HepG2 (cell line): Measurements from ENCODE around the gene SGPP2. TPM values are rescaled to one million over a fixed set of nuclear protein-coding genes. Genes with fewer than 3 reads are reported as not detected.

Experiments
- ATAC-seq: fragments of 200-7000 bp; cut with Tn5 transposase; 3 replicates; pipeline ENCODE4 v1.9.1; 2020; ENCODE audit warnings: mild to moderate bottlenecking, moderate library complexity
- BruUV-seq: library from RNA; stranded (reverse); fragments of 400-500 nt; replicated peaks from 2 replicates; lab custom pipeline; 2021; lab: Mats Ljungman, UMichigan
- CTCF ChIA-PET: fragments of 300-600 bp; formaldehyde crosslinking; extraction: SDS; loops from one replicate; lab custom pipeline; 2021; ENCODE audit warnings: low total read pairs, inconsistent platforms, low intra/inter-chr PET ratio; lab: Yijun Ruan, JAX
- POLR2A ChIA-PET: fragments of 350-600 bp; sonication (Branson Sonifier 250); formaldehyde crosslinking; loops from one replicate; lab custom pipeline; 2020; ENCODE audit warnings: antibody characterized with exemption, inconsistent platforms; lab: Yijun Ruan, JAX
- DNase-seq: peaks from one replicate; pipeline ENCODE4 v3.0.0-alpha.2; 2015; ENCODE audit warnings: low spot score
- FAIRE-seq: peaks from 3 replicates; lab custom pipeline; 2011; peaks lifted over from hg19 to GRCh38; lab: Jason Lieb, UNC
- H2AFZ ChIP-seq: one replicate; pipeline ENCODE4 v1.6.1; 2011; ENCODE audit warnings: low read length, inconsistent platforms
- H3K27ac ChIP-seq: fragments of 300-600 bp; 3 replicates; pipeline ENCODE4 v1.8.0; 2011; ENCODE audit warnings: mixed run types, mild to moderate bottlenecking, mixed read lengths, low read length, inconsistent platforms; ENCODE audit not compliant: insufficient read depth; ENCODE audit errors: extremely low read length
- H3K27me3 ChIP-seq, 2 experiments: fragments of 200-600 bp in 1 of 2; 2 replicates in 1 of 2; 3 replicates in 1 of 2; pipeline versions ENCODE4 v1.6.0 to v1.8.0; 2011; ENCODE audit warnings: low read length in 2 of 2, mild to moderate bottlenecking in 2 of 2, moderate library complexity in 2 of 2, inconsistent platforms in 1 of 2; ENCODE audit not compliant: insufficient read depth in 2 of 2, control insufficient read depth in 1 of 2
- H3K36me3 ChIP-seq, 2 experiments: fragments of 200-600 bp in 1 of 2; replicated peaks in 1 of 2; 2 replicates in 1 of 2; 3 replicates in 1 of 2; pipeline versions ENCODE4 v1.5.1 to v1.8.0; 2011; ENCODE audit warnings: low read length in 2 of 2, inconsistent platforms in 1 of 2; ENCODE audit not compliant: insufficient read depth in 2 of 2, control insufficient read depth in 1 of 2
- H3K4me1 ChIP-seq: 2 replicates; pipeline ENCODE4 v1.5.1; 2012; ENCODE audit warnings: low read length, inconsistent platforms; ENCODE audit not compliant: insufficient read depth
- H3K4me2 ChIP-seq: 2 replicates; pipeline ENCODE4 v1.6.0; 2011; ENCODE audit warnings: low read depth, low read length, inconsistent platforms
- H3K4me3 ChIP-seq, 3 experiments: fragments of 200-600 bp in 1 of 3; sonication (generic), shearing (Covaris generic) in 1 of 3; replicated peaks in 1 of 3; 2 replicates each; pipeline ENCODE4 v1.5.1; 2011 to 2016; ENCODE audit warnings: low read length in 3 of 3, inconsistent platforms in 2 of 3, low read depth in 2 of 3, mild to moderate bottlenecking in 2 of 3, control low read depth in 1 of 3, mixed read lengths in 1 of 3; ENCODE audit not compliant: insufficient read depth in 1 of 3
- H3K79me2 ChIP-seq: one replicate; pipeline ENCODE4 v1.6.1; 2011; ENCODE audit warnings: low read length, inconsistent platforms; ENCODE audit not compliant: insufficient read depth
- H3K9ac ChIP-seq: 2 replicates; pipeline ENCODE4 v1.6.0; 2011; ENCODE audit warnings: mild to moderate bottlenecking, low read depth, low read length, inconsistent platforms; ENCODE audit not compliant: insufficient read depth
- H3K9me3 ChIP-seq: 2 replicates; pipeline ENCODE4 v1.5.1; 2012; ENCODE audit warnings: mild to moderate bottlenecking, low read length
- H4K20me1 ChIP-seq: 2 replicates; pipeline ENCODE4 v1.6.0; 2011; ENCODE audit warnings: inconsistent platforms, mild to moderate bottlenecking, low read length, moderate library complexity; ENCODE audit not compliant: insufficient read depth
- FOXJ3 ChIP-seq: sonication (generic); formaldehyde crosslinking; IDR thresholded peaks from 2 replicates; pipeline ENCODE4 v1.4.0; 2020; ENCODE audit warnings: missing genetic modification reagents, mild to moderate bottlenecking, borderline replicate concordance
- GPBP1L1 ChIP-seq: sonication (generic); formaldehyde crosslinking; IDR thresholded peaks from 2 replicates; pipeline ENCODE4 v1.5.0; 2020; ENCODE audit warnings: mild to moderate bottlenecking, missing genetic modification reagents
- HNF4A ChIP-seq: sonication (generic); formaldehyde crosslinking; IDR thresholded peaks from 2 replicates; pipeline ENCODE4 v1.4.0; 2020; ENCODE audit warnings: missing genetic modification reagents
- HNRNPK ChIP-seq: fragments of 200-400 bp; formaldehyde crosslinking; IDR thresholded peaks from 2 replicates; pipeline ENCODE4 v1.6.1; 2018; ENCODE audit warnings: low read length, low read depth, moderate library complexity, mild to moderate bottlenecking; ENCODE audit not compliant: poor library complexity, severe bottlenecking
- NR1H2 ChIP-seq: sonication (generic); formaldehyde crosslinking; IDR thresholded peaks from 2 replicates; pipeline ENCODE4 v1.8.1; 2022; ENCODE audit warnings: low read depth, missing genetic modification reagents, borderline replicate concordance
- NR2F1 ChIP-seq, 2 experiments: fragments of 450-650 bp in 1 of 2; formaldehyde crosslinking in 1 of 2; IDR thresholded peaks; 2 replicates each; pipeline versions ENCODE4 v1.5.0 to v1.6.1; 2016 to 2020; ENCODE audit warnings: mild to moderate bottlenecking in 1 of 2, missing compliant biosample characterization in 1 of 2, missing genetic modification reagents in 1 of 2, moderate library complexity in 1 of 2
- PHF5A ChIP-seq: IDR thresholded peaks from one replicate; pipeline ENCODE4 v1.6.1; 2018; ENCODE audit warnings: low read depth, missing genetic modification reagents; ENCODE audit not compliant: unreplicated experiment
- RARA ChIP-seq: IDR thresholded peaks from 2 replicates; pipeline ENCODE4 v1.6.1; 2016; ENCODE audit warnings: missing genetic modification reagents, missing compliant biosample characterization
- SOX13 ChIP-seq, 3 experiments: fragments of 450-650 bp in 1 of 3; sonication (generic) in 1 of 3; formaldehyde crosslinking in 1 of 3; IDR thresholded peaks in 2 of 3; conservative IDR thresholded peaks in 1 of 3; 2 replicates each; pipeline versions ENCODE4 v1.5.0 to v1.6.1; 2016 to 2020; ENCODE audit warnings: antibody characterized with exemption in 1 of 3, mild to moderate bottlenecking in 1 of 3, missing compliant biosample characterization in 1 of 3, missing genetic modification reagents in 1 of 3, moderate library complexity in 1 of 3
- SUZ12 ChIP-seq: fragments of 150-350 bp; IDR thresholded peaks from 2 replicates; pipeline ENCODE4 v1.6.1; 2014; ENCODE audit warnings: low read depth, low read length
- TBX3 ChIP-seq: fragments of 450-650 bp; IDR thresholded peaks from 2 replicates; pipeline ENCODE4 v1.6.1; 2017; ENCODE audit warnings: antibody characterized with exemption, mild to moderate bottlenecking, inconsistent platforms, borderline replicate concordance
- ZFP82 ChIP-seq: sonication (generic); formaldehyde crosslinking; IDR thresholded peaks from 2 replicates; pipeline ENCODE4 v1.5.1; 2020; ENCODE audit warnings: mild to moderate bottlenecking, missing genetic modification reagents, borderline replicate concordance
- ZNF282 ChIP-seq: fragments of 450-650 bp; IDR thresholded peaks from 2 replicates; pipeline ENCODE4 v1.6.1; 2018; ENCODE audit not compliant: partially characterized antibody
- ZNF674 ChIP-seq: sonication (generic); formaldehyde crosslinking; IDR thresholded peaks from 2 replicates; pipeline ENCODE4 v1.5.0; 2020; ENCODE audit warnings: low read depth, mild to moderate bottlenecking, missing genetic modification reagents
- WGBS: methylation state at CpG from one replicate; pipeline ENCODE4 v1.1.6; 2017; ENCODE audit warnings: low lambda C conversion rate; 5-methylcytosine and 5-hydroxymethylcytosine counted together
- in situ Hi-C: cut with HindIII; loops from 2 replicates; pipeline ENCODE4 v1.10.0; 2017; ENCODE audit warnings: low pct_unique_long_range_greater_than_20kb; ENCODE audit not compliant: extremely low pct_ligation_motif_present
- intact Hi-C: fragments of 100-400 bp; cut with micrococcal nuclease; formaldehyde crosslinking; loops from one replicate; pipeline ENCODE4 v1.10.0; 2022; ENCODE audit not compliant: unreplicated experiment
- polyA plus RNA-seq, 8 experiments: library from polyadenylated mRNA; depleted of rRNA in 3 of 8; stranded (reverse) in 7 of 8; unstranded in 1 of 8; fragments of >200 nt; fragmentation: Illumina TruSeq in 4 of 8; extraction: Trizol in 4 of 8; gene quantifications; 2 replicates each; pipeline versions ENCODE4 v1.2.1 to v1.2.3, GENCODE V29; 2011 to 2016; ENCODE audit warnings: low read depth in 4 of 8, missing spikeins in 1 of 8, mixed read lengths in 1 of 8; ENCODE audit not compliant: insufficient read depth in 1 of 8
- total RNA-seq, 5 experiments: library from RNA; depleted of rRNA; stranded (reverse); fragments of >200 nt; fragmentation: Illumina TruSeq; extraction: Trizol; gene quantifications; 2 replicates each; pipeline ENCODE4 v1.2.3, GENCODE V29; 2016; ENCODE audit warnings: low read depth in 1 of 5
- TF ChIP-seq, protein P1 (sequence below): sonication (generic); formaldehyde crosslinking; IDR thresholded peaks from 2 replicates; pipeline ENCODE4 v1.4.0; 2020; ENCODE audit warnings: mild to moderate bottlenecking, missing genetic modification reagents, borderline replicate concordance
- TF ChIP-seq, protein P2 (sequence below): sonication (generic); formaldehyde crosslinking; IDR thresholded peaks from 2 replicates; pipeline ENCODE4 v1.4.0; 2020; ENCODE audit warnings: missing genetic modification reagents
- TF ChIP-seq, protein P3 (sequence below): sonication (generic); formaldehyde crosslinking; IDR thresholded peaks from 2 replicates; pipeline ENCODE4 v1.4.0; 2020; ENCODE audit warnings: missing genetic modification reagents
- TF ChIP-seq, protein P4 (sequence below): sonication (generic); formaldehyde crosslinking; IDR thresholded peaks from 2 replicates; pipeline ENCODE4 v1.5.0; 2020; ENCODE audit warnings: mild to moderate bottlenecking, missing genetic modification reagents, moderate library complexity

The SGPP2 gene
- total and polyA plus RNA-seq, 2 of the 13 experiments (the other 11 are each of a cell fraction or from before 2014, with no cell fraction given): not detected

GRCh38 chr2:222535477-222535876 lies 111.1 kb downstream of the SGPP2 start:
- DNase-seq: no peak
- H3K4me1 ChIP-seq: no peaks in the 10 kb centered on the region
- no peaks in the 10 kb centered on the region for H3K9me3 ChIP-seq
- H3K4me2 ChIP-seq: no peak overlapping the region
- FAIRE-seq: no peak
- H3K4me3 ChIP-seq: no peak overlapping the region
- peaks cover 0 to 7% of the 10 kb centered on the region in 2 experiments; a peak in 2 of 5 replicates for H3K27me3 ChIP-seq
- no peaks in the 10 kb centered on the region for H3K36me3 ChIP-seq
- in situ Hi-C loops: no loop called here
- H3K27ac ChIP-seq: no peak overlapping the region
- H2AFZ ChIP-seq: no peak overlapping the region
- WGBS: 37% methylated on average over 5 of the region's 6 CpGs
- ATAC-seq: no peak
- no peaks in the 10 kb centered on the region for H3K79me2 ChIP-seq
- no peak for TF ChIP-seq FOXJ3 (CRISPR knock-in tag)
- no peak for TF ChIP-seq NR2F1 (CRISPR knock-in tag; IDR thresholded peaks at IDR 0.05)
- TF ChIP-seq, protein P1, sequence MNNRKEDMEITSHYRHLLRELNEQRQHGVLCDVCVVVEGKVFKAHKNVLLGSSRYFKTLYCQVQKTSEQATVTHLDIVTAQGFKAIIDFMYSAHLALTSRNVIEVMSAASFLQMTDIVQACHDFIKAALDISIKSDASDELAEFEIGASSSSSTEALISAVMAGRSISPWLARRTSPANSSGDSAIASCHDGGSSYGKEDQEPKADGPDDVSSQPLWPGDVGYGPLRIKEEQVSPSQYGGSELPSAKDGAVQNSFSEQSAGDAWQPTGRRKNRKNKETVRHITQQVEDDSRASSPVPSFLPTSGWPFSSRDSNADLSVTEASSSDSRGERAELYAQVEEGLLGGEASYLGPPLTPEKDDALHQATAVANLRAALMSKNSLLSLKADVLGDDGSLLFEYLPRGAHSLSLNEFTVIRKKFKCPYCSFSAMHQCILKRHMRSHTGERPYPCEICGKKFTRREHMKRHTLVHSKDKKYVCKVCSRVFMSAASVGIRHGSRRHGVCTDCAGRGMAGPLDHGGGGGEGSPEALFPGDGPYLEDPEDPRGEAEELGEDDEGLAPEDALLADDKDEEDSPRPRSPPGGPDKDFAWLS (CRISPR knock-in tag): no peak
- TF ChIP-seq ZFP82: no peak
- no peak for TF ChIP-seq HNF4A (CRISPR knock-in tag)
- TF ChIP-seq TBX3: no peak
- no peak for TF ChIP-seq ZNF674 (CRISPR knock-in tag)
- no peak for TF ChIP-seq PHF5A (CRISPR knock-in tag)
- no peak for TF ChIP-seq ZNF282
- TF ChIP-seq GPBP1L1 (CRISPR knock-in tag): no peak
- TF ChIP-seq, protein P2, sequence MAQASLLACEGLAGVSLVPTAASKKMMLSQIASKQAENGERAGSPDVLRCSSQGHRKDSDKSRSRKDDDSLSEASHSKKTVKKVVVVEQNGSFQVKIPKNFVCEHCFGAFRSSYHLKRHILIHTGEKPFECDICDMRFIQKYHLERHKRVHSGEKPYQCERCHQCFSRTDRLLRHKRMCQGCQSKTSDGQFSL (CRISPR knock-in tag): no peak
- TF ChIP-seq SOX13 (IDR thresholded peaks at IDR 0.05): no peak
- no peak for TF ChIP-seq SOX13 (CRISPR knock-in tag; conservative IDR thresholded peaks at IDR 0.05 in 1 of 2, IDR thresholded peaks at IDR 0.05 in 1 of 2)
- TF ChIP-seq, protein P3, sequence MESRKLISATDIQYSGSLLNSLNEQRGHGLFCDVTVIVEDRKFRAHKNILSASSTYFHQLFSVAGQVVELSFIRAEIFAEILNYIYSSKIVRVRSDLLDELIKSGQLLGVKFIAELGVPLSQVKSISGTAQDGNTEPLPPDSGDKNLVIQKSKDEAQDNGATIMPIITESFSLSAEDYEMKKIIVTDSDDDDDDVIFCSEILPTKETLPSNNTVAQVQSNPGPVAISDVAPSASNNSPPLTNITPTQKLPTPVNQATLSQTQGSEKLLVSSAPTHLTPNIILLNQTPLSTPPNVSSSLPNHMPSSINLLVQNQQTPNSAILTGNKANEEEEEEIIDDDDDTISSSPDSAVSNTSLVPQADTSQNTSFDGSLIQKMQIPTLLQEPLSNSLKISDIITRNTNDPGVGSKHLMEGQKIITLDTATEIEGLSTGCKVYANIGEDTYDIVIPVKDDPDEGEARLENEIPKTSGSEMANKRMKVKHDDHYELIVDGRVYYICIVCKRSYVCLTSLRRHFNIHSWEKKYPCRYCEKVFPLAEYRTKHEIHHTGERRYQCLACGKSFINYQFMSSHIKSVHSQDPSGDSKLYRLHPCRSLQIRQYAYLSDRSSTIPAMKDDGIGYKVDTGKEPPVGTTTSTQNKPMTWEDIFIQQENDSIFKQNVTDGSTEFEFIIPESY: no peak
- no peak for TF ChIP-seq NR1H2 (CRISPR knock-in tag)
- TF ChIP-seq, protein P4, sequence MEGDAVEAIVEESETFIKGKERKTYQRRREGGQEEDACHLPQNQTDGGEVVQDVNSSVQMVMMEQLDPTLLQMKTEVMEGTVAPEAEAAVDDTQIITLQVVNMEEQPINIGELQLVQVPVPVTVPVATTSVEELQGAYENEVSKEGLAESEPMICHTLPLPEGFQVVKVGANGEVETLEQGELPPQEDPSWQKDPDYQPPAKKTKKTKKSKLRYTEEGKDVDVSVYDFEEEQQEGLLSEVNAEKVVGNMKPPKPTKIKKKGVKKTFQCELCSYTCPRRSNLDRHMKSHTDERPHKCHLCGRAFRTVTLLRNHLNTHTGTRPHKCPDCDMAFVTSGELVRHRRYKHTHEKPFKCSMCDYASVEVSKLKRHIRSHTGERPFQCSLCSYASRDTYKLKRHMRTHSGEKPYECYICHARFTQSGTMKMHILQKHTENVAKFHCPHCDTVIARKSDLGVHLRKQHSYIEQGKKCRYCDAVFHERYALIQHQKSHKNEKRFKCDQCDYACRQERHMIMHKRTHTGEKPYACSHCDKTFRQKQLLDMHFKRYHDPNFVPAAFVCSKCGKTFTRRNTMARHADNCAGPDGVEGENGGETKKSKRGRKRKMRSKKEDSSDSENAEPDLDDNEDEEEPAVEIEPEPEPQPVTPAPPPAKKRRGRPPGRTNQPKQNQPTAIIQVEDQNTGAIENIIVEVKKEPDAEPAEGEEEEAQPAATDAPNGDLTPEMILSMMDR (CRISPR knock-in tag): no peak
- no peak for TF ChIP-seq HNRNPK
- TF ChIP-seq RARA (CRISPR knock-in tag): no peak
- TF ChIP-seq SUZ12: no peak
- POLR2A ChIA-PET: no interaction called here
- intact Hi-C loops: no loop called here
- no peak overlapping the region for H3K9ac ChIP-seq
- no TSS peak for BruUV-seq
- H4K20me1 ChIP-seq: no peaks in the 10 kb centered on the region
- CTCF ChIA-PET: no interaction called here
